ENCODE measurements around the gene FASTKD1. TPM values are rescaled to one million over a fixed set of nuclear protein-coding genes. Genes with fewer than 3 reads are reported as not detected.
A peak's percentile ranks its signal among the peaks of the same experiment; 100 is the strongest.
"Not testable (repeated sequence)": the region's sequence is repeated elsewhere in the genome, so short reads cannot be mapped to it uniquely, and the experiment has no call there.

FASTKD1 gene
- total and polyA plus RNA-seq, 9 donors, result 1.9 to 14.1 (median 8.0) TPM

DNA sequence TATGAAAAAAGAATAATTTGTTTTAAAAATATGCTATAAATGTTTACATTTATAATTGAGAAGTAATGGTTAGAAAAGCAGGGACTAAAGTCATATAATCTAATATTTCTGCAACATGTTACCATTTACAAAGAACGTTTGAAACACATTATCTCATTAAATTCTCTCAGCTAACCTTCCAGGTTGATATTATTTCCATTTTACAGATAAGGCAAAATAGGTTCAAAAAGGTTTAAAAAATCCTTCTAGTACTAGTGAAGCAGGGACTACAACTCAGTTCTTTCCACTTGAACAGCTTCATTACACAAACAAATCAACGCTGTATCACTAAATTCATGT is 875 bp downstream of the FASTKD1 start:
- intact Hi-C loops (cut with DNase I), result no loop called here
- TF ChIP-seq, protein P1, sequence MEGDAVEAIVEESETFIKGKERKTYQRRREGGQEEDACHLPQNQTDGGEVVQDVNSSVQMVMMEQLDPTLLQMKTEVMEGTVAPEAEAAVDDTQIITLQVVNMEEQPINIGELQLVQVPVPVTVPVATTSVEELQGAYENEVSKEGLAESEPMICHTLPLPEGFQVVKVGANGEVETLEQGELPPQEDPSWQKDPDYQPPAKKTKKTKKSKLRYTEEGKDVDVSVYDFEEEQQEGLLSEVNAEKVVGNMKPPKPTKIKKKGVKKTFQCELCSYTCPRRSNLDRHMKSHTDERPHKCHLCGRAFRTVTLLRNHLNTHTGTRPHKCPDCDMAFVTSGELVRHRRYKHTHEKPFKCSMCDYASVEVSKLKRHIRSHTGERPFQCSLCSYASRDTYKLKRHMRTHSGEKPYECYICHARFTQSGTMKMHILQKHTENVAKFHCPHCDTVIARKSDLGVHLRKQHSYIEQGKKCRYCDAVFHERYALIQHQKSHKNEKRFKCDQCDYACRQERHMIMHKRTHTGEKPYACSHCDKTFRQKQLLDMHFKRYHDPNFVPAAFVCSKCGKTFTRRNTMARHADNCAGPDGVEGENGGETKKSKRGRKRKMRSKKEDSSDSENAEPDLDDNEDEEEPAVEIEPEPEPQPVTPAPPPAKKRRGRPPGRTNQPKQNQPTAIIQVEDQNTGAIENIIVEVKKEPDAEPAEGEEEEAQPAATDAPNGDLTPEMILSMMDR (IDR thresholded peaks at IDR 0.05), result no peak
- TF ChIP-seq EP300 (IDR thresholded peaks at IDR 0.05) (no peak), POLR2A (IDR thresholded peaks at IDR 0.05) (no peak)
- Histone ChIP-seq H3K36me3 (no peaks in the 10 kb centered on the region), H3K9me3 (no peaks in the 10 kb centered on the region), H3K4me3 (peak overlapping the region; percentile 47), H3K27me3 (no peaks in the 10 kb centered on the region), H3K4me1 (ENCODE audit: insufficient read depth) (peaks cover 2% of the 10 kb centered on the region), H3K27ac (no peak overlapping the region)
- WGBS, 3 donors, result 62 to 66% (median 62%) methylated on average over 2 of the region's 2 CpGs
- DNase-seq, result no peak

DNA sequence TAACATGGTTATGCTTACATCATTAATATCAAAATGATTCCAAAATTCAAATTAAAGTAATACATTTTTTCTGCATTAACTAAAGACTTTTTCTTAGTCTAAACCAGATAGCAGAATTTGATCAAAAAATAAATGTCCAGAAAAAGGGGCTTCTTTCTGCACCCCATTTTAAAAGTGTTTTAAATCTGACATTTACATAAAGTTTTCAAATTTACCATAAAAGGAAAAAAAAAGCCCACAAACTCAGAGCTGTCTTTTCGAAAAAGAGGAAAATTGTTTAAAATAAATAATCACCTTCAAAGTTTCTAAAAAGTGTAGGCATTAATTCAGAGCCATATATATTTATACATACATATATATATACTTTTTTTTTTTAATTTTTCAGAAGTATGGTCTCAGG is 1.5 kb downstream of the FASTKD1 start:
- no peak for TF ChIP-seq EP300 (IDR thresholded peaks at IDR 0.05)
- no peak for TF ChIP-seq POLR2A (IDR thresholded peaks at IDR 0.05)
- TF ChIP-seq, protein P1 (IDR thresholded peaks at IDR 0.05), result no peak
- H3K27ac ChIP-seq, result no peak overlapping the region
- WGBS, 3 donors, result 76 to 87% (median 82%) methylated on average over 1 of the region's 1 CpG
- H3K4me3 ChIP-seq, result no peak overlapping the region
- DNase-seq, result no peak
- intact Hi-C loops (cut with DNase I), result no loop called here
- no peaks in the 10 kb centered on the region for H3K9me3 ChIP-seq
- no peaks in the 10 kb centered on the region for H3K36me3 ChIP-seq
- H3K27me3 ChIP-seq, result no peaks in the 10 kb centered on the region
- H3K4me1 ChIP-seq (ENCODE audit: insufficient read depth), result peaks cover 2% of the 10 kb centered on the region

DNA sequence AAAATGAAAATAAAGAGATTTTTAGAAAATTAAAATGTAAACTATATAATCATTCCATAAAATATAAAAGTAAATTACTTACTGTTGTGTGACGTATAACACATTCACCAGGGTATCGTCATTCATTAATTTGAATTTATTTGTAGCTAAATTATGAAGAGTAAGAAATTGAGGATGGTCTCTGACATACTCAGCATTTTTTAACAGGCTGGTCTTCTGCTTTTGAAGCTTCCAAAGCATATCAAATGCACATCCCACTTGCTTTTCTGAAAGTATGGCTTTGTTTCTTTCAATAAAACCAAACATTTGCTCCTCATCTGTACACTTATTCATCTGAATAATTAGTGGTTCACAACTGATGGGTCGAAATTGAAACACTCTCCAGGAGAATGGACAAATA is 2.1 kb downstream of the FASTKD1 start:
- no peak for DNase-seq
- Histone ChIP-seq H3K27me3 (no peaks in the 10 kb centered on the region), H3K4me3 (no peak overlapping the region), H3K36me3 (no peaks in the 10 kb centered on the region), H3K4me1 (ENCODE audit: insufficient read depth) (peaks cover 2% of the 10 kb centered on the region), H3K27ac (no peak overlapping the region), H3K9me3 (no peaks in the 10 kb centered on the region)
- 91 to 96% (median 93%) methylated on average over 3 of the region's 3 CpGs for WGBS, 3 donors
- TF ChIP-seq, protein P1 (IDR thresholded peaks at IDR 0.05), result no peak
- TF ChIP-seq EP300 (IDR thresholded peaks at IDR 0.05) (no peak), POLR2A (IDR thresholded peaks at IDR 0.05) (no peak)
- intact Hi-C loops (cut with DNase I), result no loop called here

DNA sequence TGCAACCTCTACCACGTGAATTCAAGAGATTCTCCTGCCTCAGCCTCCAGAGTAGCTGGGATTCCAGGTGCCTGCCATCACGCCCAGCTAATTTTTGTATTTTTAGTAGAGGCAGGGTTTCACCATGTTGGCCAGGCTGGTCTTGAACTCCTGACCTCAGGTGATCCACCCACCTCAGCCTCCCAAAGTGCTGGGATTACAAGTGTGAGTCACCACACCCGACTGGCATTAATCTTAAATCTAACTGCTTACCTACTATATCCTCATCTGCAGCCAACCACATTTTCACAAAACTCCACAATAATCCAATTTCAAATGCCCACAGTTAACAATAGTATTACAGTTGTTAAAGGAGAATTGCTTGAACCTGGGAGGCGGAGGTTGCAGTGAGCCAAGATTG is 2.9 kb downstream of the FASTKD1 start:
- H3K27me3 ChIP-seq; H3K9me3 ChIP-seq; DNase-seq; H3K36me3 ChIP-seq; H3K4me1 ChIP-seq (ENCODE audit: insufficient read depth); H3K27ac ChIP-seq; intact Hi-C loops (cut with DNase I); H3K4me3 ChIP-seq: not testable (repeated sequence)
- 94 to 99% (median 95%) methylated on average over 4 of the region's 4 CpGs for WGBS, 3 donors

DNA sequence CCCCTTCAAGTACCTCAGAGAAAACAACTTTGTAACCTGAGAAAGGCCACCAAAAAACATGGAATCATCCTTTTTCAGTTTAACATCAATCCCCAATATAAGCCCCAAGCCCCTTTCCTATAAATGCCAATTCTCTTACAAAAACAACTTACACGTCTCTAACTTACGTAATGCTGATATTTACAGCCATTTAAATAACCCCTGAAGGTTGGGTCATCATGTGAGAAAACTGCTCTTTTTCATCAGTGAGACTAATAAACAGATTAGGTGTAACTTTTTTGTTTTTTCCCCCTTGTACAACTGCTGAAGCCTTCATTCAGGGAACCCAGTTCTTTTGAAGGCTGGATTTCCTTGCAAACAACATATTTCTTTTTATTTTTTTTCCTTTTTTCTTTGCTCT is 3.7 kb downstream of the FASTKD1 start:
- Histone ChIP-seq H3K36me3 (no peaks in the 10 kb centered on the region), H3K9me3 (no peaks in the 10 kb centered on the region), H3K27me3 (no peaks in the 10 kb centered on the region), H3K4me3 (no peak overlapping the region), H3K27ac (no peak overlapping the region), H3K4me1 (ENCODE audit: insufficient read depth) (peaks cover 2% of the 10 kb centered on the region)
- intact Hi-C loops (cut with DNase I), result no loop called here
- TF ChIP-seq, protein P1 (IDR thresholded peaks at IDR 0.05), result no peak
- TF ChIP-seq EP300 (IDR thresholded peaks at IDR 0.05), result no peak
- WGBS, 3 donors, result 89 to 91% (median 90%) methylated on average over 2 of the region's 2 CpGs
- DNase-seq, result no peak

All from ovary (tissue), 9 donors.